Cardiac muscle cell (in vitro differentiated cells and primary cell): Measurements from ENCODE around the gene RAB27B. TPM values are rescaled to one million over a fixed set of nuclear protein-coding genes. Genes with fewer than 3 reads are reported as not detected.

Experiments
- DNase-seq, 2 donors: peaks; one replicate each; pipeline versions ENCODE4 v3.0.0 to v3.0.0-alpha.2; 2010 to 2017; ENCODE audit warnings: low read depth in 1 of 2, low spot score in 1 of 2
- H3K27ac ChIP-seq: fragments of 200-600 bp; sonication (generic); 2 replicates; pipeline ENCODE4 v1.5.1; 2016
- H3K27me3 ChIP-seq: fragments of 200-600 bp; sonication (generic); 2 replicates; pipeline ENCODE4 v1.6.0; 2016; ENCODE audit warnings: control low read depth
- H3K36me3 ChIP-seq: fragments of 200-600 bp; sonication (generic); 2 replicates; pipeline ENCODE4 v1.5.1; 2016; ENCODE audit warnings: control low read depth
- H3K4me1 ChIP-seq: fragments of 200-600 bp; sonication (generic); 2 replicates; pipeline ENCODE4 v1.8.1; 2017; ENCODE audit warnings: low read depth, mild to moderate bottlenecking, mixed run types
- H3K4me3 ChIP-seq: fragments of 200-600 bp; sonication (generic); 2 replicates; pipeline ENCODE4 v1.5.1; 2016; ENCODE audit warnings: mild to moderate bottlenecking
- H3K9me3 ChIP-seq: fragments of 200-600 bp; sonication (generic); 2 replicates; pipeline ENCODE4 v1.5.1; 2017; ENCODE audit warnings: low read depth, mild to moderate bottlenecking, control low read depth
- CTCF ChIP-seq: IDR thresholded peaks from 2 replicates; pipeline ENCODE4 v1.5.1; 2012; ENCODE audit warnings: low read depth, mild to moderate bottlenecking, low read length
- polyA plus RNA-seq: library from polyadenylated mRNA; unstranded; fragments of >200 nt; fragmentation: Nextera tagmentation; extraction: Ambion mirVana; gene quantifications from 2 replicates; pipeline ENCODE4 v1.2.1, GENCODE V29; 2016
- total RNA-seq: library from RNA; depleted of rRNA; stranded (reverse); fragments of >200 nt; gene quantifications from 2 replicates; pipeline ENCODE4 v1.2.3, GENCODE V29; 2016

The RAB27B gene
- total and polyA plus RNA-seq, 2 experiments from 2014 or later = 0.09 to 0.71 TPM

- H3K9me3 ChIP-seq = no peaks in the 10 kb centered on the region
- no peaks in the 10 kb centered on the region for H3K4me1 ChIP-seq
- H3K4me3 ChIP-seq = no peak overlapping the region
- H3K36me3 ChIP-seq = no peaks in the 10 kb centered on the region
- no peak for DNase-seq
- no peak for TF ChIP-seq CTCF
- H3K27me3 ChIP-seq = no peaks in the 10 kb centered on the region
- no peak overlapping the region for H3K27ac ChIP-seq
Observed at GRCh38 chr18:54856105-54856646, 27.9 kb downstream of the RAB27B start.

GRCh38 chr18:54857499-54857898, 29.2 kb downstream of the RAB27B start:
- Histone ChIP-seq H3K36me3 (no peaks in the 10 kb centered on the region), H3K27ac (no peak overlapping the region), H3K9me3 (no peaks in the 10 kb centered on the region), H3K4me1 (no peaks in the 10 kb centered on the region), H3K4me3 (no peak overlapping the region), H3K27me3 (no peaks in the 10 kb centered on the region)
- no peak for TF ChIP-seq CTCF
- no peak for DNase-seq

- Histone ChIP-seq H3K4me1 (no peaks in the 10 kb centered on the region), H3K9me3 (no peaks in the 10 kb centered on the region)
Observed at GRCh38 chr18:54859667-54860421, 31.6 kb downstream of the RAB27B start.

GRCh38 chr18:54860941-54861340, 32.7 kb downstream of the RAB27B start:
- DNase-seq = no peak
- Histone ChIP-seq H3K4me1 (no peaks in the 10 kb centered on the region), H3K27me3 (no peaks in the 10 kb centered on the region), H3K36me3 (no peaks in the 10 kb centered on the region), H3K4me3 (no peak overlapping the region), H3K9me3 (no peaks in the 10 kb centered on the region), H3K27ac (no peak overlapping the region)
- TF ChIP-seq CTCF = no peak

More at GRCh38 chr18:54859667-54860421, 31.6 kb downstream of the RAB27B start:
- H3K4me3 ChIP-seq = no peak overlapping the region
- H3K27ac ChIP-seq = no peak overlapping the region
- no peaks in the 10 kb centered on the region for H3K36me3 ChIP-seq
- no peak for DNase-seq
- TF ChIP-seq CTCF = no peak
- no peaks in the 10 kb centered on the region for H3K27me3 ChIP-seq

- Histone ChIP-seq H3K27ac (no peak overlapping the region), H3K4me3 (no peak overlapping the region), H3K27me3 (no peaks in the 10 kb centered on the region), H3K36me3 (no peaks in the 10 kb centered on the region), H3K4me1 (no peaks in the 10 kb centered on the region), H3K9me3 (no peaks in the 10 kb centered on the region)
- TF ChIP-seq CTCF = no peak
- DNase-seq = no peak
Observed at GRCh38 chr18:54867131-54867530, 38.9 kb downstream of the RAB27B start.
